ENCODE data around the gene SLIT1.

SLIT1 gene

DNA sequence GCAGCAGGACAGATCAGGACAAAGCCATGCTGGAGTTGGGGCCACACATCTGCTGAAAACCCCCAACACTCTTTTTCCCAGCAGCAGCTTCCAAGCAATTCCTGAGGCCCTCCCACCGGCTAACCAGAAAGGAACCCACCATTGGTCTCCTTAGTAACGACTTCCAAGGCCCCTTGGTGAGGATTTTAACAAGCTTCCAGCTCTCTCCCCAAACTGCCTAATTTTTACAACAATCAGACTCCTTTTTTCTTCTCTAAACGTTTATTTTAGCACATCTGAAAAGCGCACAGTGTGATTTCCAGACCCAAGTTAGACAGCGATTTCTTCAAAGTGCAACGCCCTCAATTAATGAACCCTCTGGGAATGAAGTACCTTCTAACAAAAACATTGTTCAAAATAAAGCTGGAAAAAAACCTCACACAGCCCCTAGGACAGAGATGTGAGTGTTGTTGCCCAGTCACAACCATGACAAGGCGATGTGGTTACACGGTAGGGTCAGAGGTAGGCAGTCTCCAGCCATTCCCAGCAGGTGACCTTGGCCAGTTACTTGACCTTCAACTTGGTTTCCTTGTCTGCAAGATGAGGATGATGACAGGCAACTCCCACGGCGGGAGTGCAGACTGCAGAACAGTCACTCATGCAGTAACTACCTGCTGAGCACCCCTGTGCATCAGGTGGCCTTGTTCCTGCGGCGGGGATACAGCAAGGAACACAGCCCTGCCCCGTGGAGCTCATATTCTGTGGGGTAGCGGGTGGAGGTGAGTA, 82.3 kb downstream of the SLIT1 start:
- Histone ChIP-seq H3K36me3 (ENCODE audit: insufficient read depth, low read length) (no peaks in the 10 kb centered on the region), H3K4me3 (ENCODE audit: low read length) (no peak overlapping the region), H3K4me1 (ENCODE audit: control insufficient read depth, insufficient read depth, low read length) (no peaks in the 10 kb centered on the region), H3K4me2 (ENCODE audit: low read length) (no peak overlapping the region), H3K9me3 (replicated peaks; ENCODE audit: low read length) (no peaks in the 10 kb centered on the region), H3K9ac (ENCODE audit: low read depth, low read length) (no peak overlapping the region), H3K27me3 (ENCODE audit: control insufficient read depth, insufficient read depth, low read length) (peaks cover 37% of the 10 kb centered on the region)

DNA sequence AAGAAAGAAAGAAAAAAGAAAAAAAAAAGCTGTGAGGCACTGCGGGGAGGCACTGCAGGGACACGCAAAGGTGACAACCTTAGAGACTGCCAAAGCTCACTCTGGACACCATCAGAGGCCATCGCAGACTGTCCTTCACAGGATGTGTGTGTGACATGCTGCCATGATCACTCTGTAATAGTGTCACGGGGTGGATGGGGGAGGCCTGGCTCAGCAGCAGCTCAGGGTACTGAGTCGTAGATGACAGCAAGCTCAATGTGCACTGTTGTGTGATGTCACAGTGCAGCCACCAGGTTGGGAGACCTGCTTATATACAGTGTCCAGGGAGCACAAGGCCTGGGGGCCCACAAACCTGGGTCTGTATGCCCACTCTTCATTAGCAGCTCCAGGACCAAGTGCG, 83.3 kb downstream of the SLIT1 start:
- Histone ChIP-seq H3K9me3 (replicated peaks; ENCODE audit: low read length) (no peaks in the 10 kb centered on the region), H3K9ac (ENCODE audit: low read depth, low read length) (no peak overlapping the region), H3K36me3 (ENCODE audit: insufficient read depth, low read length) (no peaks in the 10 kb centered on the region), H3K4me3 (ENCODE audit: low read length) (no peak overlapping the region), H3K27me3 (ENCODE audit: control insufficient read depth, insufficient read depth, low read length) (peaks cover 47% of the 10 kb centered on the region), H3K4me1 (ENCODE audit: control insufficient read depth, insufficient read depth, low read length) (no peaks in the 10 kb centered on the region), H3K4me2 (ENCODE audit: low read length) (no peak overlapping the region)

DNA sequence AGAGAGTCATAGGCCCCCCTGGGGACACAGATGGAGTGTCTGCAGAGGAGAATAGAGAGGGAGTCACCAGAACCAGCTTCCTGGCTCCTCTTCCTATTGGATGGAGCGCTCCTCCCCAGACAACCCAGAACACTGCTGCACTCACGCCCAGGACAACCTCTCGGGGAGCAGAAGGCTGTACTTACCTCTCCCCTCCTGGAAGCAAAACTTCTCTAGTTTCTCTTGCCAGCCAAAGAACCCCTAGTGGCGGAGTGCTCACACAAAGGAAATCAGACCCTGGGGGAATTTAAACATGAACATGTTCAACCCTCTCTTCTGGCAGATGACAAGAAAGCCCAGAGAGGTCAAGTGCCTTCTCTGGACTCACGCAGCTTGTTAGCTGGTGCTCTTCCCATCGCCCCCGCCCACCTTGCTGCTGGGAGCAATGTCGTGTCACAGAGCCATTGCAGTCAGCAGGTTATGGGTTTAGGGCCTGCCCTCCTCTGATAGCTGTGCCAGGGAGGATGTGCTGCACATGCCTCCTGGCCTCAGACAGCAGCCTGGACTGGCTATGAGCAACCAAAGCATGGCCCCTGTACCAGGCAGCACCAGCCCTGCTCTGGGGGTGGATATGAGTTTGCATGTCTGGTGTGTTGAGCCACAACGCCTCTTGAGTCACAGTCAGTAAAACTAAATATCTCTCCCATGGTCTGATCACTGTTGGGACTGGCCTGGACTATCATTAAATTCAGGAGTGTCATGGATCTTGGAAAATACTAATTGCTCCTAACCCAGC, 84.4 kb downstream of the SLIT1 start:
- Histone ChIP-seq H3K36me3 (ENCODE audit: insufficient read depth, low read length) (no peaks in the 10 kb centered on the region), H3K9ac (ENCODE audit: low read depth, low read length) (no peak overlapping the region), H3K4me1 (ENCODE audit: control insufficient read depth, insufficient read depth, low read length) (no peaks in the 10 kb centered on the region)

DNA sequence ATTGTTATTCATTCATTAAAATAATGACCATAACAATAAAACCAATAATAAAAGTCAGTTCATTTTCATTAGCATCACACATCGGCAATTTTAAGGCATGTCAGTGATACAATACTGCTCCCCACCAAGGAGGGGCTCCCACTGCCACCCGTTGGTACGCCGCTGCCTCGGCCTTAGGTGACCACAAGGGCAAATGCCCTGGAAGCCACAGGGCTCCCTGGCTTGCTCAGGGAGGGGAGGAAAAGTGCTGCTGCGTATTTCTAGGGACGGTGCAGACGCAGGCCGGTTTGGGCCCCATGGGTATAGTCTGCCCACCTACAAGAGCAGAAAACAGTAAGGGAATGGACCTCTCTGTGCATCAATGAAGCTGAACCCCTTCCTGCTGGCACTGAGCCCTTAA, 85.1 kb downstream of the SLIT1 start:
- no peak overlapping the region for H3K4me2 ChIP-seq (ENCODE audit: low read length)
- H3K4me1 ChIP-seq (ENCODE audit: control insufficient read depth, insufficient read depth, low read length): no peaks in the 10 kb centered on the region
- no peaks in the 10 kb centered on the region for H3K9me3 ChIP-seq (replicated peaks; ENCODE audit: low read length)
- no peaks in the 10 kb centered on the region for H3K36me3 ChIP-seq (ENCODE audit: insufficient read depth, low read length)
- H3K9ac ChIP-seq (ENCODE audit: low read depth, low read length): no peak overlapping the region
- no peak overlapping the region for H3K4me3 ChIP-seq (ENCODE audit: low read length)
- peaks cover 54% of the 10 kb centered on the region for H3K27me3 ChIP-seq (ENCODE audit: control insufficient read depth, insufficient read depth, low read length)

More for the DNA sequence above, 84.4 kb downstream of the SLIT1 start:
- H3K27me3 ChIP-seq (ENCODE audit: control insufficient read depth, insufficient read depth, low read length): peaks cover 47% of the 10 kb centered on the region
- no peak overlapping the region for H3K4me2 ChIP-seq (ENCODE audit: low read length)
- no peaks in the 10 kb centered on the region for H3K9me3 ChIP-seq (replicated peaks; ENCODE audit: low read length)
- H3K4me3 ChIP-seq (ENCODE audit: low read length): no peak overlapping the region

DNA sequence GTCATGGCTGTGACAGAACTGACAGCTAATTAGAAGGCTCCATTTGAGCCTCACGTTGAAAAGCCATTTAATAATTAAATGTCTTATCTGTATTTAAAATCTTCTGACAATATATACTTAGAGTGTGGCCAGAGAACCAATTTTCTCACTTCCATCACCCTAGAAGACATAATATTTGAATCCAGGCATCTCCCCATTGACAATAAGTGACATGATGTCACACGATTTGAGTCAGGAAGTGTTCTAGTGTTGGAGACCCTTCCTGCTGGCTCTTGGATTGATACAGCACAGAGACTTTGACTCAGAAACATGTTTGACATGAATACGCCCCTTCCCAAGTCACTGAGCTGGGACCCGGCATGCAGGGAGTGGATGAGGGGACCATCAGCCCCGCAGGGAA, 85.9 kb downstream of the SLIT1 start:
- H3K36me3 ChIP-seq (ENCODE audit: insufficient read depth, low read length): no peaks in the 10 kb centered on the region
- no peak overlapping the region for H3K4me3 ChIP-seq (ENCODE audit: low read length)
- H3K4me2 ChIP-seq (ENCODE audit: low read length): no peak overlapping the region
- no peak overlapping the region for H3K9ac ChIP-seq (ENCODE audit: low read depth, low read length)
- H3K27me3 ChIP-seq (ENCODE audit: control insufficient read depth, insufficient read depth, low read length): peaks cover 60% of the 10 kb centered on the region
- H3K4me1 ChIP-seq (ENCODE audit: control insufficient read depth, insufficient read depth, low read length): no peaks in the 10 kb centered on the region
- H3K9me3 ChIP-seq (replicated peaks; ENCODE audit: low read length): no peaks in the 10 kb centered on the region

DNA sequence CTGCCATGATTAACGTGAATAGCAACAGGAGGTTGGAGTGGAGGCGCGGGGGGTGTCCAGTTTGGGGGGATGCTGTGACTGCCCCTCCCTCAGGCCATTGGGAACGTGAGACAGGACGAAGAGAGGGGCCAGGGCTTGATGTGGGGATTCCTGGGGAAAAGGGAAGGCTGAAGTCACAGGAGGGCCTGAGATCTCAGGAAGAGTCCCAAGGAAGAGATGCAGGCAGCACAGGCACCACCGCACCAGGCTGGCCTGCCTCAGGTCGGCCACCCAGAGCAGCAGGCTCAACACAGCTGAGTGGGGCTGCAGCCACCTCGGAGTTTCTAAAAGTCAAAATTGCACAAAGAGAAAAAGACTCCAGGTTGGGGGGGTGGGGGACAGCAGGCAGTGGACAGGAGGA, 86.7 kb downstream of the SLIT1 start:
- H3K9ac ChIP-seq (ENCODE audit: low read depth, low read length): no peak overlapping the region
- H3K4me3 ChIP-seq (ENCODE audit: low read length): no peak overlapping the region
- peaks cover 65% of the 10 kb centered on the region for H3K27me3 ChIP-seq (ENCODE audit: control insufficient read depth, insufficient read depth, low read length)
- no peaks in the 10 kb centered on the region for H3K9me3 ChIP-seq (replicated peaks; ENCODE audit: low read length)
- no peaks in the 10 kb centered on the region for H3K4me1 ChIP-seq (ENCODE audit: control insufficient read depth, insufficient read depth, low read length)
- H3K36me3 ChIP-seq (ENCODE audit: insufficient read depth, low read length): no peaks in the 10 kb centered on the region
- no peak overlapping the region for H3K4me2 ChIP-seq (ENCODE audit: low read length)

DNA sequence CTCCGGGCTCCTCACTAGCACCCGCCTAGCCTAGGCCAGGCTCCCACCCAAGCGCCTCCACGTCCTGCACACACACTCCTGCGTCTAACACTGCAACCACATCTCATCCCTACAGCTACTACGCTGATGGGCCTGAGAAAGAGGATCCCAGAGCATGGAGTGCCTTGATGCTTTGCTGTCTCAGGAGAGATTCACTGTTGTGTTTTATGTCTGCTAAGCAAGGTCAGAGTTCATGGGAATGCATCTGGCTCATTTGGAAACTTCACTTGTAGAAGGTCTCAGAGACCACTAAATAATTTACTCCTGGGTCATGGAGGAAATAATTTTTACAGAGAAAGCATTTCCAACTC, 88.7 kb downstream of the SLIT1 start:
- Histone ChIP-seq H3K4me2 (ENCODE audit: low read length) (no peak overlapping the region), H3K4me1 (ENCODE audit: control insufficient read depth, insufficient read depth, low read length) (no peaks in the 10 kb centered on the region), H3K9ac (ENCODE audit: low read depth, low read length) (no peak overlapping the region), H3K9me3 (replicated peaks; ENCODE audit: low read length) (no peaks in the 10 kb centered on the region), H3K36me3 (ENCODE audit: insufficient read depth, low read length) (no peaks in the 10 kb centered on the region), H3K27me3 (ENCODE audit: control insufficient read depth, insufficient read depth, low read length) (peaks cover 76% of the 10 kb centered on the region), H3K4me3 (ENCODE audit: low read length) (no peak overlapping the region)

DNA sequence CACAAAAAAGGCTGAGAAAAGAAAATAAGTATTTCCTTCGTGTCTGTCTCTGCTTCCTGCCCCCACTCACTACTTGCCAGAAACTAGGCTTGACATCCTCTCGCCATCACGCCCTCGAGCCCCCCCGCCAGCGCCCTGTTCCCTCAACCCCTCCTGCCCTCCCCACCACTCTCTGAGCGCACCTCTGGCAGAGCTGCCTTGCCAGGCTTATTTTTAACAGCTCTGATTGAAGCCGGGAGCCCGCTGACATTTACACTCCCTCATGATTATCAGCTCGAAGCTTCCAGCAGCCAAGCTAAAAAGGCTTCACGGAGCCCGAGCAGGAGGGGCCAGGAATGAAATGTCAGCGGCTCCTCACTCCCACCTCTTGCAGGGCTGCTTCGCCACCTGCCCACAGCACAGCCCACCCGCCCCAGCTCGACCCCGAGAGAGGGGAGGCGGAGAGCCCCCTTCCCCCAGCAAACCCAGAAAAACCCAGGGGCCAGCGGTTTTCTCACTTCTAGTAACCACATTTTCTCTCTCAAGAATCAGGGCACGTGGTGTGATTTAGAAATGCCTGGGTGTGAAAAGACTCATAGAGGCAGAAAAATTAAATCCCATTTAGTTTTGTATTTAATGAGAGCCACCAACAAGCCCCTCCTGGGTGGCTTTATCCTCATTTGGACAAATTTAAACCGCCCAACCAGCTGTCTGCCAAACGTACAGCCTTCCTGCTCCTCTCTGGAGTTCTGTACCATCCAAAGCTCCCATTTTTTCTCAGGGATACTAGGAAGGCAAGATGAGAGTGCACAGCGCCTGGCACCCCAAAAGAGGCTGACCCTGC, 89.3 kb downstream of the SLIT1 start:
- no peaks in the 10 kb centered on the region for H3K4me1 ChIP-seq (ENCODE audit: control insufficient read depth, insufficient read depth, low read length)
- H3K4me3 ChIP-seq (ENCODE audit: low read length): no peak overlapping the region
- H3K4me2 ChIP-seq (ENCODE audit: low read length): no peak overlapping the region
- H3K9ac ChIP-seq (ENCODE audit: low read depth, low read length): no peak overlapping the region
- no peaks in the 10 kb centered on the region for H3K36me3 ChIP-seq (ENCODE audit: insufficient read depth, low read length)
- H3K27me3 ChIP-seq (ENCODE audit: control insufficient read depth, insufficient read depth, low read length): peaks cover 82% of the 10 kb centered on the region
- no peaks in the 10 kb centered on the region for H3K9me3 ChIP-seq (replicated peaks; ENCODE audit: low read length)

DNA sequence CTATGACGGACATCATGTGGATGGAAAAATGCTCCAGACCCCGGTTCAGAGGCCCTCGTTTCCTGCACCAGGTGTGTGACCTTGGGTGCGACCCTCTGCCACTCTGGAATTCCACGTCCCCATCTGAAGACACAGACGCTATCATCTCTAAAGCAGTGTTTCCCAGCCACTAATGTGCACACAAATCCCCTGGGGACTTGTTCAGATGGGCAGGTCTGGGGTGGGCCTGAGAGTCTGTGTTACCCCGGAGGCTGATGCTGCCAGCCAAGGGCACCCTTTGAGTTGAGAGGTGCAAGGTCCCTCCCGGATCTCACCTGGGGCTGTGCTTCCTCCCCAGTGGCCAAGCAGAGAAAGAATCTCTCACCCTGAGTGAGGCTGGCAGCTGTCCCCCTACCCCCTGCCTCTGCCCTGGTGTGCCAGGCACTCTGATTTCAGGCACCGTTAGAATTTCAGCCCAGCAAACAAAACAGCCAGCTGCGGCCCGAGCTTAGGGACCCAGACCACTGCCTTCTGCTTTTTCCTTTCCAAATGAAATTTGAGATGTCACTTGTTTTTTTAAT, 90.0 kb downstream of the SLIT1 start:
- no peaks in the 10 kb centered on the region for H3K4me1 ChIP-seq (ENCODE audit: control insufficient read depth, insufficient read depth, low read length)
- H3K27me3 ChIP-seq (ENCODE audit: control insufficient read depth, insufficient read depth, low read length): peaks cover 83% of the 10 kb centered on the region
- no peaks in the 10 kb centered on the region for H3K36me3 ChIP-seq (ENCODE audit: insufficient read depth, low read length)
- H3K4me2 ChIP-seq (ENCODE audit: low read length): no peak overlapping the region
- no peaks in the 10 kb centered on the region for H3K9me3 ChIP-seq (replicated peaks; ENCODE audit: low read length)
- H3K4me3 ChIP-seq (ENCODE audit: low read length): no peak overlapping the region
- no peak overlapping the region for H3K9ac ChIP-seq (ENCODE audit: low read depth, low read length)

DNA sequence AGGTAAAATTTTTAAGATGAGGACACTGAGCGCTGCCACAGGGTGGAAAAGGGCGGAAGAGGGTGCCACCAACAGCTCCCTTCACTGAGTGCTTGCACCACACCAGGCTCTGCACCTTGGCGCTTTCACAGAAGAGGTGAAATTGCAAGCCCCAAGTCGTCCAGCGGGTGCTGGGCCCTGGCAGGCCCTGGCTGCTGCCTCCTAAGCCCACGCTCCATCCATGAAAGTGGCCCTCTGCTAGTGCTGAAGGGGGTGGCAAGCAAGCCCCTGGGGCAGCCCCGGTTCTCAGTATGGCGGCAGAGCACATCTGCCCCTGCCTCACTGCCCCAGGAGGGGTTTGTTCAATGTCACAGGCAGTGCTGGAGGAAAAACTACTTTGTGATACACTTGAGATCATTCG, 95.1 kb downstream of the SLIT1 start:
- Histone ChIP-seq H3K9me3 (replicated peaks; ENCODE audit: low read length) (no peaks in the 10 kb centered on the region), H3K4me1 (ENCODE audit: control insufficient read depth, insufficient read depth, low read length) (no peaks in the 10 kb centered on the region), H3K9ac (ENCODE audit: low read depth, low read length) (no peak overlapping the region), H3K27me3 (ENCODE audit: control insufficient read depth, insufficient read depth, low read length) (peaks cover 78% of the 10 kb centered on the region), H3K4me2 (ENCODE audit: low read length) (no peak overlapping the region), H3K36me3 (ENCODE audit: insufficient read depth, low read length) (no peaks in the 10 kb centered on the region), H3K4me3 (ENCODE audit: low read length) (no peak overlapping the region)

DNA sequence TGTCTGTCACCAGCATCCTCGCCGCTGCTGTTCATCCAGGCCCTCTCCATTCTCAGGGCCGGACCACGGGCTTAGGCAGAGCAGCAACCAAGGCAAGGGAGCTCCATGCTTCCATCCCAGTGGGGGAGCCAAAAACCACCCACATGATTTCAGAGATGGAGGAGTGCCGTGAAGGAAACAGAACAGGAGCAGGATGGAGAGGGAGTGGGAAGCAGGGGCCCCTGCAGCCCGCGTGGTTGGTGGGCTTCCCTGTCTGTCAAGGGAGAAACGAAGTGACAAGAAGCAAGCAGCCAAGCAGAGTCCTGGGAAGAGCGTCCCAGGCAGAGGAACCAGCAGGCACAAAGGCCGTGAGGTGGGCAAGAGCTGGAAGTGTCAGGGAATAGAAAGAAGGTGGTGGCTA, 95.7 kb downstream of the SLIT1 start:
- Histone ChIP-seq H3K9me3 (replicated peaks; ENCODE audit: low read length) (no peaks in the 10 kb centered on the region), H3K27me3 (ENCODE audit: control insufficient read depth, insufficient read depth, low read length) (peaks cover 72% of the 10 kb centered on the region), H3K4me2 (ENCODE audit: low read length) (no peak overlapping the region), H3K9ac (ENCODE audit: low read depth, low read length) (no peak overlapping the region), H3K4me1 (ENCODE audit: control insufficient read depth, insufficient read depth, low read length) (no peaks in the 10 kb centered on the region), H3K36me3 (ENCODE audit: insufficient read depth, low read length) (no peaks in the 10 kb centered on the region), H3K4me3 (ENCODE audit: low read length) (no peak overlapping the region)

Measured in skeletal muscle satellite cell (primary cell).